HepG2 (cell line): ENCODE data around the gene TASOR. TPM values are rescaled to one million over a fixed set of nuclear protein-coding genes. Genes with fewer than 3 reads are reported as not detected.
A peak's percentile ranks its signal among the peaks of the same experiment; 100 is the strongest.

Source experiments
- ATM ChIP-seq: fragments of 450-650 bp; IDR thresholded peaks from 2 replicates; pipeline ENCODE4 v1.7.1; 2017; ENCODE audit warnings: mild to moderate bottlenecking, borderline replicate concordance
- BRCA1 ChIP-seq: sonication (generic); formaldehyde crosslinking; IDR thresholded peaks from 2 replicates; pipeline ENCODE4 v1.4.0; 2020; ENCODE audit warnings: missing genetic modification reagents
- CCDC6 ChIP-seq: sonication (generic); formaldehyde crosslinking; IDR thresholded peaks from 2 replicates; pipeline ENCODE4 v1.8.1; 2022; ENCODE audit warnings: mild to moderate bottlenecking, missing genetic modification reagents, moderate library complexity
- CTCF ChIP-seq: sonication (generic); formaldehyde crosslinking; IDR thresholded peaks from 2 replicates; pipeline ENCODE4 v1.5.0; 2020; ENCODE audit warnings: mild to moderate bottlenecking, missing genetic modification reagents, moderate library complexity
- FOXO4 ChIP-seq: sonication (generic); formaldehyde crosslinking; conservative IDR thresholded peaks from 2 replicates; pipeline ENCODE4 v1.8.1; 2023; ENCODE audit warnings: missing genetic modification reagents
- PLSCR1 ChIP-seq: sonication (generic); formaldehyde crosslinking; IDR thresholded peaks from 2 replicates; pipeline ENCODE4 v1.5.0; 2020; ENCODE audit warnings: missing genetic modification reagents, mild to moderate bottlenecking, borderline replicate concordance
- RFXAP ChIP-seq: sonication (generic); formaldehyde crosslinking; IDR thresholded peaks from 2 replicates; pipeline ENCODE4 v1.4.0; 2020; ENCODE audit warnings: missing genetic modification reagents, borderline replicate concordance
- SETDB1 ChIP-seq: sonication (generic); formaldehyde crosslinking; IDR thresholded peaks from 2 replicates; pipeline ENCODE4 v1.5.1; 2020; ENCODE audit warnings: missing genetic modification reagents, mild to moderate bottlenecking, borderline replicate concordance
- TFAP4 ChIP-seq: sonication (generic); IDR thresholded peaks from 2 replicates; pipeline ENCODE4 v1.6.1; 2016; ENCODE audit warnings: low read depth, borderline replicate concordance
- TGIF2 ChIP-seq: IDR thresholded peaks from 2 replicates; pipeline ENCODE4 v1.6.1; 2016; ENCODE audit warnings: control low read depth, missing compliant biosample characterization
- U2AF1 ChIP-seq: fragments of 200-400 bp; formaldehyde crosslinking; optimal IDR thresholded peaks from 2 replicates; pipeline ENCODE3; 2017; ENCODE audit warnings: mild to moderate bottlenecking, low read depth, low read length
- ZBTB34 ChIP-seq: sonication (generic); formaldehyde crosslinking; IDR thresholded peaks from 2 replicates; pipeline ENCODE4 v1.8.0; 2022; ENCODE audit warnings: mild to moderate bottlenecking, missing genetic modification reagents
- ZC3H13 ChIP-seq: sonication (generic); formaldehyde crosslinking; IDR thresholded peaks from 2 replicates; pipeline ENCODE4 v1.8.1; 2023; ENCODE audit warnings: mild to moderate bottlenecking, missing genetic modification reagents, moderate library complexity
- ZFP1 ChIP-seq: IDR thresholded peaks from 2 replicates; pipeline ENCODE4 v1.6.1; 2016
- ZMAT3 ChIP-seq: sonication (generic); formaldehyde crosslinking; conservative IDR thresholded peaks from 2 replicates; pipeline ENCODE4 v1.7.0; 2021; ENCODE audit warnings: missing genetic modification reagents
- ZNF101 ChIP-seq: sonication (generic); formaldehyde crosslinking; IDR thresholded peaks from 2 replicates; pipeline ENCODE4 v1.4.0; 2020; ENCODE audit warnings: mild to moderate bottlenecking, low read depth, missing genetic modification reagents, borderline replicate concordance
- ZNF235 ChIP-seq: sonication (generic); formaldehyde crosslinking; IDR thresholded peaks from 2 replicates; pipeline ENCODE4 v1.8.1; 2023; ENCODE audit warnings: mild to moderate bottlenecking, missing genetic modification reagents, borderline replicate concordance
- ZNF563 ChIP-seq: sonication (generic); formaldehyde crosslinking; IDR thresholded peaks from 2 replicates; pipeline ENCODE4 v1.8.0; 2022; ENCODE audit warnings: mild to moderate bottlenecking, moderate library complexity, missing genetic modification reagents
- ZNF691 ChIP-seq: sonication (generic); formaldehyde crosslinking; IDR thresholded peaks from 2 replicates; pipeline ENCODE4 v1.4.0; 2020; ENCODE audit warnings: missing genetic modification reagents, low read depth, mild to moderate bottlenecking, borderline replicate concordance
- polyA plus RNA-seq, 8 experiments: library from polyadenylated mRNA; depleted of rRNA in 3 of 8; stranded (reverse) in 7 of 8; unstranded in 1 of 8; fragments of >200 nt; fragmentation: Illumina TruSeq in 4 of 8; extraction: Trizol in 4 of 8; gene quantifications; 2 replicates each; pipeline versions ENCODE4 v1.2.1 to v1.2.3, GENCODE V29; 2011 to 2016; ENCODE audit warnings: low read depth in 4 of 8, missing spikeins in 1 of 8, mixed read lengths in 1 of 8; ENCODE audit not compliant: insufficient read depth in 1 of 8
- total RNA-seq, 5 experiments: library from RNA; depleted of rRNA; stranded (reverse); fragments of >200 nt; fragmentation: Illumina TruSeq; extraction: Trizol; gene quantifications; 2 replicates each; pipeline ENCODE4 v1.2.3, GENCODE V29; 2016; ENCODE audit warnings: low read depth in 1 of 5

The TASOR gene
- total and polyA plus RNA-seq, 2 of the 13 experiments (the other 11 are each of a cell fraction or from before 2014, with no cell fraction given) = 20.1 to 32.5 TPM

GRCh38 chr3:56682462-56683121 is 473 bp downstream of the TASOR start (continued):
- TF ChIP-seq FOXO4 (CRISPR knock-in tag) (peak; percentile 85; the same call in 1 of the 2 replicates), ZNF101 (CRISPR knock-in tag) (no peak), CCDC6 (no peak), TGIF2 (no peak), ATM (no peak), RFXAP (CRISPR knock-in tag) (no peak), PLSCR1 (CRISPR knock-in tag) (0 out of 2 replicates have a peak, but pooled peaks have one; percentile 53), ZMAT3 (CRISPR knock-in tag) (peak; percentile 88; the same call in 1 of the 2 replicates), SETDB1 (no peak), ZNF563 (CRISPR knock-in tag) (peak; percentile 62; the same call in 1 of the 2 replicates), ZNF235 (CRISPR knock-in tag) (peak; percentile 84; the same call in 1 of the 2 replicates), ZNF691 (CRISPR knock-in tag) (no peak), U2AF1 (peak; percentile 37), ZFP1 (CRISPR knock-in tag) (0 out of 2 replicates have a peak, but pooled peaks have one; percentile 8), TFAP4 (peak; percentile 12; the same call in 1 of the 2 replicates), ZC3H13 (CRISPR knock-in tag) (peak; percentile 93), BRCA1 (0 out of 2 replicates have a peak, but pooled peaks have one; percentile 20), ZBTB34 (no peak; the same call in 1 of the 2 replicates), CTCF (0 out of 2 replicates have a peak, but pooled peaks have one; percentile 21)
